A549 (cell line): Measurements from ENCODE around the gene NAP1L4. TPM values are rescaled to one million over a fixed set of nuclear protein-coding genes. Genes with fewer than 3 reads are reported as not detected.

Source experiments
- ATAC-seq, 2 experiments: fragments of 200-7000 bp in 1 of 2; fragments of >200 bp in 1 of 2; cut with Nextera tagmentation in 1 of 2; cut with Tn5 transposase in 1 of 2; 3 replicates each; pipeline versions ENCODE4 v1.8.0 to v1.9.1; 2018 to 2020; ENCODE audit warnings: mild to moderate bottlenecking in 1 of 2, moderate library complexity in 1 of 2
- CTCF ChIA-PET: fragments of 300-600 bp; sonication (Branson Sonifier 250); formaldehyde crosslinking; extraction: SDS; loops from one replicate; lab custom pipeline; 2021; ENCODE audit warnings: antibody characterized with exemption, inconsistent platforms; lab: Yijun Ruan, JAX
- POLR2A ChIA-PET: fragments of 350-600 bp; formaldehyde crosslinking; extraction: SDS; loops from one replicate; lab custom pipeline; 2021; ENCODE audit warnings: antibody characterized with exemption, inconsistent platforms; lab: Yijun Ruan, JAX
- DNase-seq, 2 experiments: peaks; one replicate each; pipeline versions ENCODE4 v3.0.0 to v3.0.0-alpha.2; 2011 to 2016; ENCODE audit warnings: low read depth in 1 of 2, low spot score in 1 of 2
- FAIRE-seq: peaks from 2 replicates; lab custom pipeline; 2011; peaks lifted over from hg19 to GRCh38; lab: Jason Lieb, UNC
- H3K27ac ChIP-seq, 2 experiments: fragments of >200 bp; sonication (Bioruptor Twin); formaldehyde crosslinking; 3 replicates each; pipeline ENCODE4 v1.5.1; 2016 to 2017
- H3K4me1 ChIP-seq: fragments of >200 bp; sonication (Bioruptor Twin); formaldehyde crosslinking; 3 replicates; pipeline ENCODE4 v1.6.1; 2016
- H3K4me2 ChIP-seq: fragments of >200 bp; sonication (Bioruptor Twin); formaldehyde crosslinking; 3 replicates; pipeline ENCODE4 v1.6.1; 2016
- H3K4me3 ChIP-seq: fragments of >200 bp; sonication (Bioruptor Twin); formaldehyde crosslinking; 3 replicates; pipeline ENCODE4 v1.5.1; 2016
- H3K9me3 ChIP-seq: fragments of >200 bp; sonication (Bioruptor Twin); formaldehyde crosslinking; 3 replicates; pipeline ENCODE4 v1.6.1; 2016
- CHD2 ChIP-seq: fragments of 150-350 bp; IDR thresholded peaks from 2 replicates; pipeline ENCODE4 v1.6.1; 2014; ENCODE audit warnings: low read length; ENCODE audit not compliant: partially characterized antibody
- EHF ChIP-seq: fragments of 250-450 bp; sonication (Bioruptor Pico); IDR thresholded peaks from 2 replicates; pipeline ENCODE4 v1.5.0; 2020; ENCODE audit warnings: mild to moderate bottlenecking
- ESRRA ChIP-seq: fragments of 150-350 bp; IDR thresholded peaks from 2 replicates; pipeline ENCODE4 v1.6.1; 2014; ENCODE audit warnings: mild to moderate bottlenecking, low read length, borderline replicate concordance
- FOSB ChIP-seq: fragments of 250-450 bp; sonication (Bioruptor Pico); IDR thresholded peaks from 2 replicates; pipeline ENCODE4 v1.5.0; 2020; ENCODE audit warnings: mild to moderate bottlenecking, moderate library complexity
- FOSL2 ChIP-seq, 2 experiments: fragments of 450-650 bp in 1 of 2; fragments of >200 bp in 1 of 2; sonication (Bioruptor Twin) in 1 of 2; formaldehyde crosslinking; IDR thresholded peaks; 2 replicates each; pipeline versions ENCODE4 v1.5.0 to v1.6.1; 2016 to 2020; ENCODE audit warnings: mild to moderate bottlenecking in 1 of 2, moderate library complexity in 1 of 2
- HEYL ChIP-seq: fragments of 250-450 bp; sonication (Bioruptor Pico); IDR thresholded peaks from 2 replicates; pipeline ENCODE4 v1.8.0; 2021; ENCODE audit warnings: mild to moderate bottlenecking, moderate library complexity
- HOXA7 ChIP-seq: fragments of 250-450 bp; sonication (Bioruptor Pico); IDR thresholded peaks from 2 replicates; pipeline ENCODE4 v1.5.0; 2020; ENCODE audit warnings: mild to moderate bottlenecking, moderate library complexity
- HOXB13 ChIP-seq: fragments of 250-450 bp; sonication (Bioruptor Pico); IDR thresholded peaks from 2 replicates; pipeline ENCODE4 v1.5.0; 2020; ENCODE audit warnings: low read depth, mild to moderate bottlenecking, moderate library complexity
- KDM1A ChIP-seq: fragments of 200-600 bp; sonication (generic); IDR thresholded peaks from 2 replicates; pipeline ENCODE4 v1.6.1; 2016; ENCODE audit warnings: low read depth, mild to moderate bottlenecking
- MYC ChIP-seq: IDR thresholded peaks from 2 replicates; pipeline ENCODE4 v1.6.1; 2012; ENCODE audit warnings: mild to moderate bottlenecking, inconsistent platforms, low read length, improper control_type of control experiment, borderline replicate concordance
- NPAS2 ChIP-seq: fragments of 250-450 bp; sonication (Bioruptor Pico); IDR thresholded peaks from 2 replicates; pipeline ENCODE4 v1.8.0; 2022; ENCODE audit warnings: mild to moderate bottlenecking, moderate library complexity, borderline replicate concordance
- PHF8 ChIP-seq: fragments of 200-600 bp; sonication (generic); IDR thresholded peaks from 2 replicates; pipeline ENCODE4 v1.6.1; 2016; ENCODE audit warnings: low read depth, mild to moderate bottlenecking, antibody characterized with exemption, moderate library complexity, borderline replicate concordance
- POLR2A ChIP-seq: IDR thresholded peaks from 2 replicates; pipeline ENCODE4 v1.6.1; 2012; ENCODE audit warnings: mild to moderate bottlenecking, low read length
- RAD21 ChIP-seq, 2 experiments: fragments of >200 bp in 1 of 2; sonication (Bioruptor Twin) in 1 of 2; formaldehyde crosslinking in 1 of 2; IDR thresholded peaks in 1 of 2; conservative IDR thresholded peaks in 1 of 2; 2 replicates in 1 of 2; 3 replicates in 1 of 2; pipeline ENCODE4 v1.6.1; 2012 to 2018; ENCODE audit warnings: inconsistent platforms in 1 of 2
- TP53 ChIP-seq: fragments of 250-450 bp; sonication (Bioruptor Pico); IDR thresholded peaks from 2 replicates; pipeline ENCODE4 v1.5.0; 2021; ENCODE audit warnings: mild to moderate bottlenecking, moderate library complexity
- WGBS: methylation state at CpG from one replicate; pipeline ENCODE4 v1.1.6; 2017; ENCODE audit errors: missing lambda C conversion rate; 5-methylcytosine and 5-hydroxymethylcytosine counted together
- polyA plus RNA-seq, 4 experiments: library from polyadenylated mRNA; depleted of rRNA in 3 of 4; stranded (reverse); fragments of >200 nt; fragmentation: RNase III in 1 of 4; extraction: RNeasy Plus Mini Kit Qiagen cat#74134 plus additional on column Dnase treatment in 1 of 4; gene quantifications; 2 replicates in 3 of 4; 3 replicates in 1 of 4; pipeline ENCODE4 v1.2.3, GENCODE V29; 2011 to 2017
- TF ChIP-seq, protein P1 (sequence below): fragments of >200 bp; sonication (Bioruptor Twin); formaldehyde crosslinking; IDR thresholded peaks from 3 replicates; pipeline ENCODE4 v1.6.1; 2016
- TF ChIP-seq, protein P2 (sequence below): IDR thresholded peaks from 2 replicates; pipeline ENCODE4 v1.6.1; 2012
- TF ChIP-seq, protein P3 (sequence below): fragments of >200 bp; sonication (Bioruptor Twin); formaldehyde crosslinking; IDR thresholded peaks from 3 replicates; pipeline ENCODE4 v1.5.1; 2016
- TF ChIP-seq, protein P4 (sequence below): fragments of 200-600 bp; sonication (generic); IDR thresholded peaks from 2 replicates; pipeline ENCODE4 v1.6.1; 2016; ENCODE audit warnings: antibody characterized with exemption, mild to moderate bottlenecking, moderate library complexity

Gene NAP1L4
- polyA plus RNA-seq, 2 of the 4 experiments (the other 2 are of a cell fraction), result 132 to 148 TPM

DNA sequence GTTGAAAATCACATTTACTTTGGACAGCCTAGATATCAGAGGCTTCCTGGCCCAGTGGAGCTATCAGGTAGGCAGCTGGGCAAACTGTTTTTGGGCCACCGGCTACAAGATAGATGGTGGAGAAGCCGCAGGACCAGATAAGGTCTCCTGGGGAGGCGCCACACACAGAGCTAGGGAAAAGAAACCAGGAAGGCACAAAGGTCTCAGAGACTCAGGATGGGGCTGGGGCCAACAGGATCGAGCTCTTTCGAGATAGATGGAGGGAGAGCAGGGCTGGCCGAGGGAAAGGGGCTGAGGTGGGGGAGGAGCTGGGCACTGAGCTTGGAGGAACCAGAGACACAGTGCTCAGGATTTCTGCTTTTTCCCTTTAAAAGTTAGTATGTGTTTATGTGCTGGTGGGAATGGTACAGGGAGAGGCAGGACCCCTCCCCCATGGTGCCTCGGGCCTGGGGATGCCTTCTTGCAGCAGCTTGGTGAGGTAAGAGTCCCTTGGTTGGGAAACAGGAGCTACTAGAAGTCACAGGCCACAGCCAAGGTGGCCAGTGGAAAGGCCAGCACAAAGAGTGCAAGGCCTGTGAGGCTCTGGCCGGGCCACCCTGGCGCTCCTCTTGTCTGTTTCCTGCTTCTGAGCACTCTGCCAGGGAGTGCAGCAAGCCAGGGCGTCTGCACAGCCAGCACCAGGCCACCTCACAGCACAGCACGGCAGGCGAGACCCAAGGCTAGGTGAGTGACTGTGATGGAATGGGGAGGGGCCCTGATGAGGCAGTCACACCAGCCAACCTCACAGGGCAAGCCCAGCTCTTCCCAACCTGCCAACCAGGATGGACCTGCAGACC is 11.5 kb upstream of the NAP1L4 start:
- 90% methylated on average over 11 of the region's 12 CpGs for WGBS
- Histone ChIP-seq H3K9me3 (no peaks in the 10 kb centered on the region), H3K4me2 (no peak overlapping the region), H3K4me3 (no peak overlapping the region), H3K27ac (no peak overlapping the region), H3K4me1 (no peaks in the 10 kb centered on the region)
- peak in 1 of 2 experiments; percentile 14; a peak in 1 of 6 replicates for ATAC-seq
- POLR2A ChIA-PET, result interaction anchor here (1.2 kb wide), 1 partner anchor 12 kb away, joined by 5 read pairs; the partner anchor contains the start of gene NAP1L4
- FAIRE-seq, result no peak
- CTCF ChIA-PET, result interaction anchor here (0.6 to 1.6 kb wide), 6 partner anchors 10 to 470 kb away, joined by 3 to 8 read pairs (median 3); partner anchors contain the start of gene PHLDA2
- no peak for DNase-seq
- TF ChIP-seq ESRRA (no peak), PHF8 (no peak), KDM1A (no peak), TP53 (CRISPR knock-in tag) (no peak), POLR2A (no peak), FOSL2 (IDR thresholded peaks at IDR 0.05) (no peak), FOSL2 (CRISPR knock-in tag; IDR thresholded peaks at IDR 0.05) (no peak), MYC (no peak), EHF (no peak)
- TF ChIP-seq, protein P1, sequence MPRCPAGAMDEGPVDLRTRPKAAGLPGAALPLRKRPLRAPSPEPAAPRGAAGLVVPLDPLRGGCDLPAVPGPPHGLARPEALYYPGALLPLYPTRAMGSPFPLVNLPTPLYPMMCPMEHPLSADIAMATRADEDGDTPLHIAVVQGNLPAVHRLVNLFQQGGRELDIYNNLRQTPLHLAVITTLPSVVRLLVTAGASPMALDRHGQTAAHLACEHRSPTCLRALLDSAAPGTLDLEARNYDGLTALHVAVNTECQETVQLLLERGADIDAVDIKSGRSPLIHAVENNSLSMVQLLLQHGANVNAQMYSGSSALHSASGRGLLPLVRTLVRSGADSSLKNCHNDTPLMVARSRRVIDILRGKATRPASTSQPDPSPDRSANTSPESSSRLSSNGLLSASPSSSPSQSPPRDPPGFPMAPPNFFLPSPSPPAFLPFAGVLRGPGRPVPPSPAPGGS, result no peak
- TF ChIP-seq, protein P2, sequence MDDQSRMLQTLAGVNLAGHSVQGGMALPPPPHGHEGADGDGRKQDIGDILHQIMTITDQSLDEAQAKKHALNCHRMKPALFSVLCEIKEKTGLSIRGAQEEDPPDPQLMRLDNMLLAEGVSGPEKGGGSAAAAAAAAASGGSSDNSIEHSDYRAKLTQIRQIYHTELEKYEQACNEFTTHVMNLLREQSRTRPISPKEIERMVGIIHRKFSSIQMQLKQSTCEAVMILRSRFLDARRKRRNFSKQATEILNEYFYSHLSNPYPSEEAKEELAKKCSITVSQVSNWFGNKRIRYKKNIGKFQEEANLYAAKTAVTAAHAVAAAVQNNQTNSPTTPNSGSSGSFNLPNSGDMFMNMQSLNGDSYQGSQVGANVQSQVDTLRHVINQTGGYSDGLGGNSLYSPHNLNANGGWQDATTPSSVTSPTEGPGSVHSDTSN, result no peak
- TF ChIP-seq, protein P3, sequence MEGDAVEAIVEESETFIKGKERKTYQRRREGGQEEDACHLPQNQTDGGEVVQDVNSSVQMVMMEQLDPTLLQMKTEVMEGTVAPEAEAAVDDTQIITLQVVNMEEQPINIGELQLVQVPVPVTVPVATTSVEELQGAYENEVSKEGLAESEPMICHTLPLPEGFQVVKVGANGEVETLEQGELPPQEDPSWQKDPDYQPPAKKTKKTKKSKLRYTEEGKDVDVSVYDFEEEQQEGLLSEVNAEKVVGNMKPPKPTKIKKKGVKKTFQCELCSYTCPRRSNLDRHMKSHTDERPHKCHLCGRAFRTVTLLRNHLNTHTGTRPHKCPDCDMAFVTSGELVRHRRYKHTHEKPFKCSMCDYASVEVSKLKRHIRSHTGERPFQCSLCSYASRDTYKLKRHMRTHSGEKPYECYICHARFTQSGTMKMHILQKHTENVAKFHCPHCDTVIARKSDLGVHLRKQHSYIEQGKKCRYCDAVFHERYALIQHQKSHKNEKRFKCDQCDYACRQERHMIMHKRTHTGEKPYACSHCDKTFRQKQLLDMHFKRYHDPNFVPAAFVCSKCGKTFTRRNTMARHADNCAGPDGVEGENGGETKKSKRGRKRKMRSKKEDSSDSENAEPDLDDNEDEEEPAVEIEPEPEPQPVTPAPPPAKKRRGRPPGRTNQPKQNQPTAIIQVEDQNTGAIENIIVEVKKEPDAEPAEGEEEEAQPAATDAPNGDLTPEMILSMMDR, result no peak
- TF ChIP-seq, protein P4, sequence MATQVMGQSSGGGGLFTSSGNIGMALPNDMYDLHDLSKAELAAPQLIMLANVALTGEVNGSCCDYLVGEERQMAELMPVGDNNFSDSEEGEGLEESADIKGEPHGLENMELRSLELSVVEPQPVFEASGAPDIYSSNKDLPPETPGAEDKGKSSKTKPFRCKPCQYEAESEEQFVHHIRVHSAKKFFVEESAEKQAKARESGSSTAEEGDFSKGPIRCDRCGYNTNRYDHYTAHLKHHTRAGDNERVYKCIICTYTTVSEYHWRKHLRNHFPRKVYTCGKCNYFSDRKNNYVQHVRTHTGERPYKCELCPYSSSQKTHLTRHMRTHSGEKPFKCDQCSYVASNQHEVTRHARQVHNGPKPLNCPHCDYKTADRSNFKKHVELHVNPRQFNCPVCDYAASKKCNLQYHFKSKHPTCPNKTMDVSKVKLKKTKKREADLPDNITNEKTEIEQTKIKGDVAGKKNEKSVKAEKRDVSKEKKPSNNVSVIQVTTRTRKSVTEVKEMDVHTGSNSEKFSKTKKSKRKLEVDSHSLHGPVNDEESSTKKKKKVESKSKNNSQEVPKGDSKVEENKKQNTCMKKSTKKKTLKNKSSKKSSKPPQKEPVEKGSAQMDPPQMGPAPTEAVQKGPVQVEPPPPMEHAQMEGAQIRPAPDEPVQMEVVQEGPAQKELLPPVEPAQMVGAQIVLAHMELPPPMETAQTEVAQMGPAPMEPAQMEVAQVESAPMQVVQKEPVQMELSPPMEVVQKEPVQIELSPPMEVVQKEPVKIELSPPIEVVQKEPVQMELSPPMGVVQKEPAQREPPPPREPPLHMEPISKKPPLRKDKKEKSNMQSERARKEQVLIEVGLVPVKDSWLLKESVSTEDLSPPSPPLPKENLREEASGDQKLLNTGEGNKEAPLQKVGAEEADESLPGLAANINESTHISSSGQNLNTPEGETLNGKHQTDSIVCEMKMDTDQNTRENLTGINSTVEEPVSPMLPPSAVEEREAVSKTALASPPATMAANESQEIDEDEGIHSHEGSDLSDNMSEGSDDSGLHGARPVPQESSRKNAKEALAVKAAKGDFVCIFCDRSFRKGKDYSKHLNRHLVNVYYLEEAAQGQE, result no peak

DNA sequence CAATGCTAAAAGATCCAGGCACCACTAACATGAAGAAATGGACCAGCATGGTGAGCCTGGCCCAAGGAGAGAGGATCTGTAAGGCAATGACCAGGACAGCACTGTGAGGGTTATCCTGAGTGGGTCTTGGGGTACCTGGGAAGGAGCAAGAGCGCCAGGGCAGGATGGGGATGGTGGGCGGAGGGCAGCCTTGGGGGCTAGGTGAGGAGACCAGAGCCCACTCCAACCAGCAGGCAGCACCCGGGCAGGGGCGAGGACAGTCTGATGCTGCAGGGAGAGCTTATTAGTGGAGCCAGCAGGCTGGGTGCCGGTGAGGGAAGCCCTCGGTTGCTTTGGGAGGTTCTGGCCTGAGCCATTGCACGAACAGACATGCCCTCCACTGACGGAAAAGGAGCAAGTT is 10.7 kb upstream of the NAP1L4 start:
- 87% methylated on average over 8 of the region's 8 CpGs for WGBS
- ATAC-seq (no peak), DNase-seq (no peak), FAIRE-seq (no peak)
- Histone ChIP-seq H3K9me3 (no peaks in the 10 kb centered on the region), H3K4me2 (no peak overlapping the region), H3K27ac (no peak overlapping the region), H3K4me1 (no peaks in the 10 kb centered on the region), H3K4me3 (no peak overlapping the region)
- ChIA-PET CTCF (interaction anchor here (1.2 to 1.6 kb wide), 4 partner anchors 11 to 469 kb away, joined by 3 to 8 read pairs (median 5); partner anchors contain the start of gene NAP1L4), POLR2A (interaction anchor here (1.2 kb wide), 1 partner anchor 11 kb away, joined by 5 read pairs; the partner anchor contains the start of gene NAP1L4)
- TF ChIP-seq NPAS2 (CRISPR knock-in tag), result no peak
- TF ChIP-seq HOXA7 (CRISPR knock-in tag), result no peak
- TF ChIP-seq FOSB (CRISPR knock-in tag), result no peak
- TF ChIP-seq HOXB13 (CRISPR knock-in tag), result no peak
- no peak for TF ChIP-seq HEYL (CRISPR knock-in tag)
- TF ChIP-seq RAD21 (conservative IDR thresholded peaks at IDR 0.05 in 1 of 2, IDR thresholded peaks at IDR 0.05 in 1 of 2), result no peak
- no peak for TF ChIP-seq CHD2
